ENCODE data around the gene KCTD21. TPM values are rescaled to one million over a fixed set of nuclear protein-coding genes. Genes with fewer than 3 reads are reported as not detected.

KCTD21 gene
- total and polyA plus RNA-seq, 2 of the 4 experiments (the other 2 are of a cell fraction): 12.2 to 12.5 TPM

DNA sequence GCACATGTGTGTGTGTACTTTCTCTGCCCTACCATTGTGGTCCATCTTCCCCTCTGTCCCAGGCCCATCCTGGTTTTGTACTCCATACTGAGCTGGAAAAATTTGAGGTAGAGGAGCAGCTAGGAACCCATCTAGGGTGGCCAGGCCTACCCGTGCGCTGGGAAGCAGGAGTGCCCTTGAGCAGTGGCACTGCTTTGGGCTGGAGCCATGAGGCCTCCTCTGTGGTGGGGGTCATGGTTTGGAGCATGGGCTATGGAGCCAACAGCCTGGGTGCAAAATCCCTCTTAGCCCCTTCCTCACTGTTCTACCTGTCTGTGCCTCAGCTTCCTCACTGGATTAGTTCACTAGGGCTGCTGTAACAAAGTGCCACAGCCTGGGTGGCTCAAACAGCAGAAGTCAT lies 27.1 kb downstream of the KCTD21 start:
- POLR2A ChIA-PET (ENCODE audit: unreplicated experiment): no interaction called here
- CTCF ChIA-PET: no interaction called here
- in situ Hi-C loops (cut with MboI; ENCODE audit: low sequenced_read_pairs) (no loop called here), intact Hi-C loops (cut with micrococcal nuclease) (no loop called here), dilution Hi-C loops (cut with HindIII; ENCODE audit: low sequenced_read_pairs, unreplicated experiment) (no loop called here)
- Histone ChIP-seq H3K4ac (ENCODE audit: low read depth, low read length) (no peak overlapping the region; the same call in 1 of the 2 replicates), H2BK120ac (ENCODE audit: low read depth, low read length) (no peak overlapping the region; the same call in 1 of the 2 replicates), H3K18ac (ENCODE audit: low read depth, low read length) (no peak overlapping the region), H4K20me1 (ENCODE audit: insufficient read depth, low read length) (no peaks in the 10 kb centered on the region), H2BK15ac (ENCODE audit: low read depth, low read length) (no peak overlapping the region), H3K4me3 (ENCODE audit: insufficient read depth, low read depth, low read length) (no peak overlapping the region), H2BK20ac (ENCODE audit: low read depth, low read length) (no peak overlapping the region), H2AFZ (replicated peaks; ENCODE audit: low read length, poor library complexity) (no peak overlapping the region), H3K79me1 (ENCODE audit: low read depth in 1 of 2, low read length in 2 of 2) (no peaks in the 10 kb centered on the region), H2BK5ac (ENCODE audit: low read depth, low read length, poor library complexity, severe bottlenecking) (no peak overlapping the region), H3K14ac (replicated peaks; ENCODE audit: low read depth, low read length) (no peak overlapping the region), H2AK9ac (replicated peaks; ENCODE audit: low read depth, low read length, poor library complexity) (no peak overlapping the region), H3K23ac (ENCODE audit: low read depth, low read length) (no peak overlapping the region), H3K9ac (ENCODE audit: low read depth, low read length) (no peak overlapping the region), H4K5ac (ENCODE audit: low read depth, low read length) (no peak overlapping the region), H3K9me1 (ENCODE audit: insufficient read depth, low read length) (peaks cover 5% of the 10 kb centered on the region), H3K27ac (ENCODE audit: insufficient read depth, low read length) (no peak overlapping the region), H3K27me3 (ENCODE audit: control insufficient read depth, insufficient read depth, low read length) (no peaks in the 10 kb centered on the region), H3K4me2 (ENCODE audit: low read depth, low read length) (no peak overlapping the region), H3K56ac (ENCODE audit: extremely low read depth, insufficient read depth, low read length) (no peak overlapping the region), H3K4me1 (ENCODE audit: control insufficient read depth, insufficient read depth, low read length) (peaks cover 7% of the 10 kb centered on the region), H2AK5ac (ENCODE audit: low read depth, low read length) (peak overlapping the region; percentile 80; the same call in 1 of the 2 replicates), H4K8ac (ENCODE audit: low read depth in 2 of 2, low read length in 2 of 2) (peak overlapping the region in 1 of 2 experiments; percentile 5; a peak in 1 of 4 replicates), H3K36me3 (ENCODE audit: control insufficient read depth, insufficient read depth, low read length) (no peaks in the 10 kb centered on the region), H4K91ac (ENCODE audit: insufficient read depth, low read depth, low read length) (no peak overlapping the region), H3K9me3 (ENCODE audit: control insufficient read depth, insufficient read depth, low read length) (no peaks in the 10 kb centered on the region)
- DNase-seq (no peak), ATAC-seq (ENCODE audit: low read depth) (no peak)
- BruUV-seq (replicated peaks): no TSS peak
- TF ChIP-seq RFX5 (IDR thresholded peaks at IDR 0.05; ENCODE audit: low read depth, low read length) (no peak), MAZ (IDR thresholded peaks at IDR 0.05; ENCODE audit: borderline replicate concordance, low read depth, low read length) (no peak), SMC3 (IDR thresholded peaks at IDR 0.05; ENCODE audit: low read depth, low read length) (no peak), RCOR1 (IDR thresholded peaks at IDR 0.05; ENCODE audit: insufficient replicate concordance, low read length) (no peak)
- TF ChIP-seq, protein P1, sequence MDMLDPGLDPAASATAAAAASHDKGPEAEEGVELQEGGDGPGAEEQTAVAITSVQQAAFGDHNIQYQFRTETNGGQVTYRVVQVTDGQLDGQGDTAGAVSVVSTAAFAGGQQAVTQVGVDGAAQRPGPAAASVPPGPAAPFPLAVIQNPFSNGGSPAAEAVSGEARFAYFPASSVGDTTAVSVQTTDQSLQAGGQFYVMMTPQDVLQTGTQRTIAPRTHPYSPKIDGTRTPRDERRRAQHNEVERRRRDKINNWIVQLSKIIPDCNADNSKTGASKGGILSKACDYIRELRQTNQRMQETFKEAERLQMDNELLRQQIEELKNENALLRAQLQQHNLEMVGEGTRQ (IDR thresholded peaks at IDR 0.05; ENCODE audit: low read depth, low read length): no peak
- no CpG with 5 or more reads among the region's 2 CpGs for WGBS, 2 experiments (ENCODE audit: extremely low coverage in 2 of 2, insufficient read length in 1 of 2)
